H1 (cell line): ENCODE measurements around the gene RBCK1. TPM values are rescaled to one million over a fixed set of nuclear protein-coding genes. Genes with fewer than 3 reads are reported as not detected.

Experiments
- BRCA1 ChIP-seq: IDR thresholded peaks from 2 replicates; pipeline ENCODE4 v1.6.1; 2012; ENCODE audit warnings: low read depth, low read length, improper control_type of control experiment
- CHD7 ChIP-seq: fragments of 300-600 bp; sonication (generic); IDR thresholded peaks from 2 replicates; pipeline ENCODE4 v1.7.1; 2012; ENCODE audit warnings: low read length, moderate library complexity, mild to moderate bottlenecking, inconsistent platforms; ENCODE audit not compliant: insufficient replicate concordance
- CTBP2 ChIP-seq: IDR thresholded peaks from 2 replicates; pipeline ENCODE4 v1.7.0; 2011; ENCODE audit warnings: borderline replicate concordance, mild to moderate bottlenecking, moderate library complexity, mixed read lengths, low read length; ENCODE audit not compliant: insufficient read depth, insufficient read length
- FOSL1 ChIP-seq: IDR thresholded peaks from 2 replicates; pipeline ENCODE4 v1.6.1; 2011; ENCODE audit warnings: mild to moderate bottlenecking, low read depth, low read length, moderate library complexity; ENCODE audit not compliant: insufficient read depth
- HDAC2 ChIP-seq, 2 experiments: fragments of 300-600 bp in 1 of 2; sonication (generic) in 1 of 2; IDR thresholded peaks; 2 replicates each; pipeline ENCODE4 v1.6.1; 2011 to 2012; ENCODE audit warnings: low read depth in 2 of 2, low read length in 2 of 2, mild to moderate bottlenecking in 2 of 2, moderate library complexity in 2 of 2, borderline replicate concordance in 1 of 2, inconsistent platforms in 1 of 2
- KDM5A ChIP-seq: fragments of 200-600 bp; IDR thresholded peaks from 2 replicates; pipeline ENCODE4 v1.7.1; 2012; ENCODE audit warnings: mild to moderate bottlenecking, low read length, inconsistent platforms, mixed read lengths
- PHF8 ChIP-seq: fragments of 200-600 bp; sonication (generic); conservative IDR thresholded peaks from 2 replicates; pipeline ENCODE4 v1.7.1; 2012; ENCODE audit warnings: low read depth, mild to moderate bottlenecking, inconsistent platforms, low read length, moderate library complexity
- POLR2AphosphoS5 ChIP-seq: IDR thresholded peaks from 2 replicates; pipeline ENCODE4 v1.6.1; 2011; ENCODE audit warnings: low read depth, low read length
- RFX5 ChIP-seq: IDR thresholded peaks from 2 replicates; pipeline ENCODE4 v1.6.1; 2011; ENCODE audit warnings: low read depth, low read length, improper control_type of control experiment, borderline replicate concordance
- RNF2 ChIP-seq: fragments of 200-900, 300-1000 bp; sonication (generic); IDR thresholded peaks from 2 replicates; pipeline ENCODE4 v1.7.1; 2016; ENCODE audit warnings: borderline replicate concordance, low read depth, mild to moderate bottlenecking, antibody characterized with exemption, low read length; ENCODE audit not compliant: poor library complexity, severe bottlenecking; ENCODE audit errors: missing control alignments
- RXRA ChIP-seq: IDR thresholded peaks from 2 replicates; pipeline ENCODE4 v1.6.1; 2011; ENCODE audit warnings: low read depth, mild to moderate bottlenecking, low read length, moderate library complexity; ENCODE audit not compliant: insufficient read depth
- polyA plus RNA-seq, 7 experiments: library from polyadenylated mRNA; depleted of rRNA in 3 of 7; stranded (reverse) in 5 of 7; unstranded in 2 of 7; fragments of >200 nt in 5 of 7; fragments of 200-250 nt in 2 of 7; gene quantifications; 1 replicate in 5 of 7; 2 replicates in 1 of 7; 4 replicates in 1 of 7; pipeline versions ENCODE4 v1.2.1 to v1.2.3, GENCODE V29; 2011 to 2013; ENCODE audit warnings: missing spikeins in 2 of 7, mixed read lengths in 2 of 7
- total RNA-seq: library from RNA; stranded (reverse); fragmentation: NEBNext Ultra II Directional; extraction: Animal tissue kit (Norgen Biotek cat#: 25700); gene quantifications from 2 replicates; pipeline ENCODE4 v1.2.1, GENCODE V29; 2021

Gene RBCK1
- total and polyA plus RNA-seq, 2 of the 8 experiments (the other 6 are each of a cell fraction or from before 2014, with no cell fraction given), result 43.1 to 54.7 TPM

GRCh38 chr20:412081-412480 lies 4.0 kb downstream of the RBCK1 start (continued):
- TF ChIP-seq CHD7 (no peak), PHF8 (no peak), RFX5 (no peak), HDAC2 (IDR thresholded peaks at IDR 0.05; ENCODE audit: borderline replicate concordance in 1 of 2, low read depth in 2 of 2, low read length in 2 of 2) (no peak), RNF2 (no peak), BRCA1 (no peak), RXRA (no peak), POLR2AphosphoS5 (no peak), KDM5A (no peak), CTBP2 (no peak), FOSL1 (no peak)
